PC-3 (cell line): ENCODE measurements around the gene CRAMP1. TPM values are rescaled to one million over a fixed set of nuclear protein-coding genes. Genes with fewer than 3 reads are reported as not detected.

Experiments
- ATAC-seq: fragments of 200-7000 bp; cut with Tn5 transposase; 2 replicates; pipeline ENCODE4 v1.9.1; 2020; ENCODE audit warnings: mild to moderate bottlenecking, moderate library complexity
- BruUV-seq: library from RNA; stranded (reverse); fragments of 400-500 nt; replicated peaks from 2 replicates; lab custom pipeline; 2021; lab: Mats Ljungman, UMichigan
- CTCF ChIA-PET: fragments of 300-600 bp; sonication (Branson Sonifier 250); formaldehyde crosslinking; loops from one replicate; lab custom pipeline; 2022; ENCODE audit warnings: antibody characterized with exemption; lab: Charles Lee
- POLR2A ChIA-PET: fragments of 300-600 bp; sonication (Branson Sonifier 250); formaldehyde crosslinking; loops from one replicate; lab custom pipeline; 2022; ENCODE audit warnings: antibody characterized with exemption; ENCODE audit not compliant: unreplicated experiment; lab: Charles Lee
- DNase-seq: peaks from one replicate; pipeline ENCODE4 v3.0.0-alpha.2; 2015
- H2AFZ ChIP-seq: fragments of 300-600 bp; sonication (generic); 2 replicates; pipeline ENCODE4 v1.6.0; 2016; ENCODE audit warnings: antibody characterized with exemption, low read length
- H3F3A ChIP-seq: fragments of 300-600 bp; sonication (generic); one replicate; pipeline ENCODE4 v1.6.0; 2017; ENCODE audit warnings: antibody characterized with exemption, low read length, control low read depth, mild to moderate bottlenecking; ENCODE audit not compliant: unreplicated experiment
- H3K27ac ChIP-seq: fragments of 300-600 bp; sonication (generic); 2 replicates; pipeline ENCODE4 v1.5.1; 2016; ENCODE audit warnings: mild to moderate bottlenecking, low read length
- H3K27me3 ChIP-seq: fragments of 300-600 bp; sonication (generic); 2 replicates; pipeline ENCODE4 v1.6.1; 2016; ENCODE audit warnings: low read length, mixed read lengths
- H3K36me3 ChIP-seq: fragments of 300-600 bp; sonication (generic); 2 replicates; pipeline ENCODE4 v1.6.1; 2016; ENCODE audit warnings: low read depth, mixed run types, low read length, mixed read lengths
- H3K4me1 ChIP-seq: fragments of 300-600 bp; sonication (generic); 2 replicates; pipeline ENCODE4 v1.5.1; 2016; ENCODE audit warnings: low read length; ENCODE audit not compliant: insufficient read depth
- H3K4me2 ChIP-seq: fragments of 300-600 bp; sonication (generic); 2 replicates; pipeline ENCODE4 v1.6.0; 2016; ENCODE audit warnings: low read length
- H3K4me3 ChIP-seq: fragments of 300-600 bp; sonication (generic); 2 replicates; pipeline ENCODE4 v1.5.1; 2016; ENCODE audit warnings: mild to moderate bottlenecking, low read length, mixed read lengths
- H3K79me2 ChIP-seq: fragments of 300-600 bp; sonication (generic); 2 replicates; pipeline ENCODE4 v1.6.1; 2017; ENCODE audit warnings: low read length, mixed read lengths
- H3K9ac ChIP-seq: fragments of 300-600 bp; sonication (generic); 2 replicates; pipeline ENCODE4 v1.6.0; 2016; ENCODE audit warnings: mild to moderate bottlenecking, low read length
- H3K9me2 ChIP-seq: fragments of 300-600 bp; sonication (generic); replicated peaks from 2 replicates; pipeline ENCODE4 v1.6.1; 2016; ENCODE audit warnings: mixed run types, low read length, mixed read lengths
- H3K9me3 ChIP-seq: fragments of 300-600 bp; sonication (generic); 2 replicates; pipeline ENCODE4 v1.6.1; 2016; ENCODE audit warnings: low read length, mixed read lengths
- H4K20me1 ChIP-seq: fragments of 300-600 bp; sonication (generic); 2 replicates; pipeline ENCODE4 v1.6.1; 2016; ENCODE audit warnings: low read length, mixed read lengths
- EZH2 ChIP-seq: fragments of 300-600 bp; sonication (generic); IDR thresholded peaks from one replicate; pipeline ENCODE4 v1.6.1; 2017; ENCODE audit warnings: antibody characterized with exemption, mild to moderate bottlenecking, low read length; ENCODE audit not compliant: unreplicated experiment
- EZH2phosphoT487 ChIP-seq: fragments of 300-600 bp; sonication (generic); IDR thresholded peaks from 2 replicates; pipeline ENCODE4 v1.6.1; 2018; ENCODE audit warnings: mild to moderate bottlenecking, antibody characterized with exemption, low read length, borderline replicate concordance
- intact Hi-C: fragments of 100-400 bp; cut with micrococcal nuclease; formaldehyde crosslinking; loops from 2 replicates; pipeline ENCODE4 v1.9.0; 2023
- total RNA-seq: library from RNA; depleted of rRNA; stranded (reverse); fragments of >200 nt; gene quantifications from 2 replicates; pipeline ENCODE4 v1.2.3, GENCODE V29; 2014
- TF ChIP-seq, protein P1 (sequence below): fragments of 300-600 bp; sonication (generic); conservative IDR thresholded peaks from 2 replicates; pipeline ENCODE4 v1.5.1; 2017; ENCODE audit warnings: antibody characterized with exemption, low read depth, mild to moderate bottlenecking, low read length

CRAMP1 gene
- total RNA-seq, 1 experiment from 2014 or later = 8.5 TPM

DNA sequence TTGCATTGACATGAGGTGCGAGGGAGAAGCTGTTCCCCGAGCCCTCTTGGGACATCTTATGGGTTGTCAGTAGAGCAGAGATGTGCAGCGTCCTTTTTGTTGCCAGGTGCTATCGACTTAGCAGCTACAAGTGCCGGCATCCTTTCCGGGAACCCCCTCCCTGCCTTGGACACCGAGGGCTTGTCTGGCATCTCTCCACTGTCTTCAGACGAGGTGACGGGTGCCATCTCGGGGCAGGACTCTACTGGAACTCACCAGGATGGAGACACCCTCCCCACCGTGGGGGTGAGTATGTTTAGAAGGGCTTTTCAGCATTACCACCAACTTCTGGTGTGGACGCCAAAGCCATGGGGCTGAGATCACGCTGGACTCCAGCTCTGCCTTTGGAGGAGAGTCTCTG is 54.2 kb downstream of the CRAMP1 start:
- Histone ChIP-seq H3K4me2 (no peak overlapping the region), H3K9me2 (no peaks in the 10 kb centered on the region), H3F3A (no peaks in the 10 kb centered on the region), H4K20me1 (no peaks in the 10 kb centered on the region), H3K79me2 (no peaks in the 10 kb centered on the region), H3K27me3 (no peaks in the 10 kb centered on the region), H3K4me1 (no peaks in the 10 kb centered on the region), H3K36me3 (peaks cover 7% of the 10 kb centered on the region), H3K27ac (no peak overlapping the region), H3K4me3 (no peak overlapping the region), H2AFZ (no peak overlapping the region), H3K9me3 (no peaks in the 10 kb centered on the region), H3K9ac (no peak overlapping the region)
- intact Hi-C loops = no loop called here
- BruUV-seq = no TSS peak
- TF ChIP-seq, protein P1, sequence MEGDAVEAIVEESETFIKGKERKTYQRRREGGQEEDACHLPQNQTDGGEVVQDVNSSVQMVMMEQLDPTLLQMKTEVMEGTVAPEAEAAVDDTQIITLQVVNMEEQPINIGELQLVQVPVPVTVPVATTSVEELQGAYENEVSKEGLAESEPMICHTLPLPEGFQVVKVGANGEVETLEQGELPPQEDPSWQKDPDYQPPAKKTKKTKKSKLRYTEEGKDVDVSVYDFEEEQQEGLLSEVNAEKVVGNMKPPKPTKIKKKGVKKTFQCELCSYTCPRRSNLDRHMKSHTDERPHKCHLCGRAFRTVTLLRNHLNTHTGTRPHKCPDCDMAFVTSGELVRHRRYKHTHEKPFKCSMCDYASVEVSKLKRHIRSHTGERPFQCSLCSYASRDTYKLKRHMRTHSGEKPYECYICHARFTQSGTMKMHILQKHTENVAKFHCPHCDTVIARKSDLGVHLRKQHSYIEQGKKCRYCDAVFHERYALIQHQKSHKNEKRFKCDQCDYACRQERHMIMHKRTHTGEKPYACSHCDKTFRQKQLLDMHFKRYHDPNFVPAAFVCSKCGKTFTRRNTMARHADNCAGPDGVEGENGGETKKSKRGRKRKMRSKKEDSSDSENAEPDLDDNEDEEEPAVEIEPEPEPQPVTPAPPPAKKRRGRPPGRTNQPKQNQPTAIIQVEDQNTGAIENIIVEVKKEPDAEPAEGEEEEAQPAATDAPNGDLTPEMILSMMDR = no peak
- TF ChIP-seq EZH2phosphoT487 (no peak), EZH2 (no peak)
- POLR2A ChIA-PET = no interaction called here
- no peak for ATAC-seq
- no peak for DNase-seq
- CTCF ChIA-PET = no interaction called here

DNA sequence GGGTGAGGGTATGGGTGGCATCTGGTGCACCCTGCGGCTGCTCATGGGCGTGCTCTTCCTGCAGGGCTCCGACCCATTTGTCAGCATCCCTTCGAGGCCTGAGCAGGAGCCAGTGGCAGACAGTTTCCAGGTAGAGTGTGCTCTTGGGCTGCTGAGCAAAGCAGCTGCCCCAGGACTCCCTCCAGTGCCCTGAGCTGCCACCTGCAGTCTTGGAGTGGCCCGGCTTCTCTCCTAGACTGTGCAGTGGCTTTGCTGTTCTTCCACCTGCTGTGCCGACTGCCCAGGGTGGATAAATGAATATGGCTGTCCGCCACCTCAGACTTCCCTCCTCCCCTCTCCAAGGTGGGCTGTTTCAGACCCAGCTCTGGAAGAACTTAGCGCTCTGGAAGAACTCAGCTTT is 55.1 kb downstream of the CRAMP1 start:
- Histone ChIP-seq H3K36me3 (peaks cover 8% of the 10 kb centered on the region), H3K9ac (no peak overlapping the region), H3K4me2 (no peak overlapping the region), H3K79me2 (no peaks in the 10 kb centered on the region), H3F3A (no peaks in the 10 kb centered on the region), H3K9me3 (no peaks in the 10 kb centered on the region), H3K4me3 (no peak overlapping the region), H3K4me1 (no peaks in the 10 kb centered on the region), H2AFZ (no peak overlapping the region), H3K9me2 (no peaks in the 10 kb centered on the region), H3K27me3 (no peaks in the 10 kb centered on the region), H4K20me1 (no peaks in the 10 kb centered on the region), H3K27ac (no peak overlapping the region)
- BruUV-seq = no TSS peak
- TF ChIP-seq EZH2phosphoT487 (no peak), EZH2 (no peak)
- TF ChIP-seq, protein P1 = no peak
- CTCF ChIA-PET = no interaction called here
- POLR2A ChIA-PET = no interaction called here
- intact Hi-C loops = no loop called here
- DNase-seq = no peak
- no peak for ATAC-seq

DNA sequence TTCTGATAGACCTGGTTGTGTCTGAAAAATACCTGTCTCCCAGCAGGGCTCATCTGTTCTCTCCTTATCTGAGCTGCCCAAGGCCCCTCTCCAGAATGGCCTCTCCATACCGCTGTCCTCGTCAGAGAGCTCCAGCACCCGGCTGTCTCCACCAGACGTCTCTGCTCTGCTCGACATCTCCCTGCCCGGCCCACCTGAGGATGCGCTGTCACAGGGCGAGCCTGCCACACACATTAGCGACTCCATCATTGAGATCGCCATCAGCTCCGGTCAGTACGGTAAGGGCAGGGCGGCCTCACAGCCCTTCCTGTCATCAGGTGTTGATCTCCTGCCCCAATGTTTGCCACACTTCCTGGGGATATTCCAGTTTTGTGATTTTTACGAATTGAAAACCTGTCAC is 55.8 kb downstream of the CRAMP1 start:
- TF ChIP-seq, protein P1 = no peak
- TF ChIP-seq EZH2 (no peak), EZH2phosphoT487 (no peak)
- Histone ChIP-seq H4K20me1 (no peaks in the 10 kb centered on the region), H3K79me2 (no peaks in the 10 kb centered on the region), H3K27me3 (no peaks in the 10 kb centered on the region), H3K9me3 (no peaks in the 10 kb centered on the region), H3F3A (no peaks in the 10 kb centered on the region), H2AFZ (no peak overlapping the region), H3K4me1 (no peaks in the 10 kb centered on the region), H3K9ac (no peak overlapping the region), H3K4me3 (no peak overlapping the region), H3K4me2 (no peak overlapping the region), H3K9me2 (no peaks in the 10 kb centered on the region), H3K27ac (no peak overlapping the region), H3K36me3 (peaks cover 11% of the 10 kb centered on the region)
- ChIA-PET CTCF (no interaction called here), POLR2A (no interaction called here)
- BruUV-seq = no TSS peak
- intact Hi-C loops = no loop called here
- no peak for DNase-seq
- ATAC-seq = no peak
